CD14-positive monocyte (primary cell): ENCODE results near the gene ARHGEF9. TPM values are rescaled to one million over a fixed set of nuclear protein-coding genes. Genes with fewer than 3 reads are reported as not detected.

Experiments
- DNase-seq, 3 donors: peaks; one replicate each; pipeline ENCODE4 v3.0.0-alpha.2; 2011 to 2022
- H2AFZ ChIP-seq: 2 replicates; pipeline ENCODE4 v1.6.0; 2012; ENCODE audit warnings: mild to moderate bottlenecking, low read depth, low read length, inconsistent platforms; ENCODE audit not compliant: insufficient read depth, poor library complexity, severe bottlenecking
- H3K27ac ChIP-seq, 2 donors: 1 replicate in 1 of 2; 2 replicates in 1 of 2; pipeline ENCODE4 v1.5.1; 2012 to 2013; ENCODE audit warnings: low read length in 2 of 2, control low read depth in 1 of 2, inconsistent platforms in 1 of 2, low read depth in 1 of 2, mild to moderate bottlenecking in 1 of 2
- H3K27me3 ChIP-seq, 2 donors: one replicate each; pipeline versions ENCODE4 v1.6.0 to v1.6.1; 2011 to 2013; ENCODE audit warnings: low read length in 2 of 2; ENCODE audit not compliant: control insufficient read depth in 2 of 2, insufficient read depth in 2 of 2
- H3K36me3 ChIP-seq, 2 donors: replicated peaks in 1 of 2; 1 replicate in 1 of 2; 2 replicates in 1 of 2; pipeline versions ENCODE4 v1.5.1 to v1.6.1; 2012 to 2013; ENCODE audit warnings: low read length in 2 of 2, control low read depth in 1 of 2, inconsistent platforms in 1 of 2, mild to moderate bottlenecking in 1 of 2; ENCODE audit not compliant: insufficient read depth in 2 of 2, control insufficient read depth in 1 of 2
- H3K4me1 ChIP-seq, 2 donors: 1 replicate in 1 of 2; 2 replicates in 1 of 2; pipeline versions ENCODE4 v1.5.1 to v1.6.1; 2012 to 2013; ENCODE audit warnings: low read length in 2 of 2, control low read depth in 1 of 2, inconsistent platforms in 1 of 2, mild to moderate bottlenecking in 1 of 2, moderate library complexity in 1 of 2; ENCODE audit not compliant: insufficient read depth in 2 of 2, control insufficient read depth in 1 of 2
- H3K4me2 ChIP-seq: replicated peaks from 2 replicates; pipeline ENCODE3; 2012; ENCODE audit warnings: low read length, moderate library complexity, mild to moderate bottlenecking; ENCODE audit not compliant: poor library complexity, severe bottlenecking; ENCODE audit errors: extremely low read depth
- H3K4me3 ChIP-seq, 3 experiments: fragments of 200-600 bp in 1 of 3; sonication (generic) in 1 of 3; replicated peaks in 1 of 3; 1 replicate in 2 of 3; 2 replicates in 1 of 3; pipeline ENCODE4 v1.5.1; 2011 to 2013; ENCODE audit warnings: low read length in 3 of 3, mild to moderate bottlenecking in 3 of 3, control low read depth in 2 of 3, low read depth in 2 of 3, inconsistent platforms in 1 of 3, moderate library complexity in 1 of 3
- H3K79me2 ChIP-seq: 2 replicates; pipeline ENCODE4 v1.6.0; 2012; ENCODE audit warnings: mild to moderate bottlenecking, control low read depth, inconsistent platforms, low read length, moderate library complexity; ENCODE audit not compliant: insufficient read depth
- H3K9ac ChIP-seq: 2 replicates; pipeline ENCODE4 v1.6.0; 2017; ENCODE audit warnings: low read length, mild to moderate bottlenecking; ENCODE audit not compliant: insufficient read depth, poor library complexity, severe bottlenecking
- H3K9me3 ChIP-seq, 2 donors: replicated peaks in 1 of 2; 1 replicate in 1 of 2; 2 replicates in 1 of 2; pipeline versions ENCODE4 v1.5.1 to v1.6.1; 2012 to 2013; ENCODE audit warnings: low read length in 2 of 2, control low read depth in 1 of 2; ENCODE audit not compliant: control insufficient read depth in 1 of 2, insufficient read depth in 1 of 2
- H4K20me1 ChIP-seq: 2 replicates; pipeline ENCODE4 v1.6.0; 2012; ENCODE audit warnings: mild to moderate bottlenecking, low read length, control low read depth, moderate library complexity; ENCODE audit not compliant: insufficient read depth
- H3K27ac Mint-ChIP-seq, 7 donors: one replicate each; pipeline ENCODE4 v1.8.0; 2020; ENCODE audit warnings: mild to moderate bottlenecking in 7 of 7, mixed read lengths in 7 of 7, moderate library complexity in 6 of 7, inconsistent platforms in 2 of 7
- H3K27me3 Mint-ChIP-seq, 3 donors: one replicate each; pipeline ENCODE4 v1.8.0; 2021 to 2022; ENCODE audit warnings: low read depth in 3 of 3, mild to moderate bottlenecking in 3 of 3, mixed read lengths in 3 of 3, moderate library complexity in 3 of 3, inconsistent platforms in 1 of 3
- H3K36me3 Mint-ChIP-seq, 2 donors: one replicate each; pipeline ENCODE4 v1.8.0; 2020; ENCODE audit warnings: mixed read lengths in 2 of 2, inconsistent platforms in 1 of 2, mild to moderate bottlenecking in 1 of 2
- H3K4me1 Mint-ChIP-seq: one replicate; pipeline ENCODE4 v1.8.0; 2020; ENCODE audit warnings: mild to moderate bottlenecking, mixed read lengths
- H3K4me3 Mint-ChIP-seq, 2 donors: one replicate each; pipeline ENCODE4 v1.8.0; 2020; ENCODE audit warnings: mild to moderate bottlenecking in 2 of 2, mixed read lengths in 2 of 2, moderate library complexity in 1 of 2
- H3K9me3 Mint-ChIP-seq, 7 donors: one replicate each; pipeline ENCODE4 v1.8.0; 2020 to 2022; ENCODE audit warnings: mixed read lengths in 7 of 7, mild to moderate bottlenecking in 6 of 7, moderate library complexity in 6 of 7, inconsistent platforms in 2 of 7
- CTCF ChIP-seq: fragments of 200-600 bp; IDR thresholded peaks from one replicate; pipeline ENCODE4 v1.8.0; 2022; ENCODE audit warnings: antibody characterized with exemption, mild to moderate bottlenecking
- WGBS: methylation state at CpG from one replicate; pipeline ENCODE4 v1.1.5; 2013; ENCODE audit warnings: missing lambda C conversion rate; ENCODE audit not compliant: insufficient coverage; 5-methylcytosine and 5-hydroxymethylcytosine counted together
- intact Hi-C, 2 donors: fragments of 100-400 bp; cut with micrococcal nuclease; formaldehyde crosslinking; loops; one replicate each; pipeline versions ENCODE4 v1.15.0 to v1.15.1; 2023
- polyA plus RNA-seq, 3 donors: library from polyadenylated mRNA; depleted of rRNA in 1 of 3; unstranded in 2 of 3; stranded (reverse) in 1 of 3; fragments of 300-500 nt in 2 of 3; fragments of >200 nt in 1 of 3; fragmentation: Illumina TruSeq in 2 of 3; gene quantifications; 1 replicate in 2 of 3; 2 replicates in 1 of 3; pipeline ENCODE4 v1.2.3, GENCODE V29; 2012 to 2021

ARHGEF9 gene
- polyA plus RNA-seq, 3 donors, result 0.84 to 5.5 (median 2.6) TPM

GRCh38 chrX:63755892-63756291 lies 29.1 kb downstream of the ARHGEF9 start:
- H3K9me3 ChIP-seq, result no peaks in the 10 kb centered on the region
- no peak overlapping the region for H3K27ac ChIP-seq
- H4K20me1 ChIP-seq, result no peaks in the 10 kb centered on the region
- intact Hi-C loops, result loop anchor here (10.0 kb wide), 2 partner anchors 449 to 1779 kb away; partner anchors contain the start of genes AMER1 (in 1 of the 2) and LAS1L (in 1 of the 2)
- no peaks in the 10 kb centered on the region for H3K36me3 ChIP-seq
- no peaks in the 10 kb centered on the region for H3K27me3 ChIP-seq
- no peak overlapping the region for H3K4me2 ChIP-seq
- H3K4me3 Mint-ChIP-seq, result no peak overlapping the region
- H3K79me2 ChIP-seq, result no peaks in the 10 kb centered on the region
- H3K9me3 Mint-ChIP-seq, result peaks cover 0 to 5% (median 0%) of the 10 kb centered on the region in 7 donors
- peaks cover 9 to 11% of the 10 kb centered on the region in 2 donors for H3K4me1 ChIP-seq
- H2AFZ ChIP-seq, result peak overlapping the region; percentile 82
- WGBS, result no CpG with 5 or more reads among the region's 1 CpG
- no peak overlapping the region for H3K27ac Mint-ChIP-seq
- TF ChIP-seq CTCF, result no peak
- no peak for DNase-seq
- peaks cover 21% of the 10 kb centered on the region for H3K4me1 Mint-ChIP-seq
- no peak overlapping the region for H3K9ac ChIP-seq
- H3K4me3 ChIP-seq, result no peak overlapping the region
- no peaks in the 10 kb centered on the region for H3K36me3 Mint-ChIP-seq
- peaks cover 0 to 5% (median 0%) of the 10 kb centered on the region in 3 donors for H3K27me3 Mint-ChIP-seq

GRCh38 chrX:63754860-63755579 lies 30.0 kb downstream of the ARHGEF9 start:
- Mint-ChIP-seq H3K27ac (peak overlapping the region; percentile 87 to 96 (median 92)), H3K36me3 (no peaks in the 10 kb centered on the region), H3K9me3 (peaks cover 0 to 5% (median 0%) of the 10 kb centered on the region in 7 donors), H3K27me3 (peaks cover 0 to 5% (median 0%) of the 10 kb centered on the region in 3 donors), H3K4me1 (peaks cover 21% of the 10 kb centered on the region), H3K4me3 (peak overlapping the region; percentile 94 to 97)
- peaks cover 9 to 11% of the 10 kb centered on the region in 2 donors for H3K4me1 ChIP-seq
- no peaks in the 10 kb centered on the region for H3K36me3 ChIP-seq
- peak overlapping the region; percentile 76 for H3K4me2 ChIP-seq
- WGBS, result under 1% methylated on average over 32 of the region's 44 CpGs
- no peaks in the 10 kb centered on the region for H3K79me2 ChIP-seq
- DNase-seq, result peak; percentile 78 to 85 (median 84)
- peak overlapping the region; percentile 75 to 84 for H3K27ac ChIP-seq
- no peaks in the 10 kb centered on the region for H3K27me3 ChIP-seq
- H3K9me3 ChIP-seq, result no peaks in the 10 kb centered on the region
- intact Hi-C loops, result loop anchor here (10.0 kb wide), 2 partner anchors 450 to 1780 kb away; partner anchors contain the start of genes AMER1 (in 1 of the 2) and LAS1L (in 1 of the 2)
- no peak for TF ChIP-seq CTCF
- peak overlapping the region; percentile 66 for H3K9ac ChIP-seq
- H4K20me1 ChIP-seq, result no peaks in the 10 kb centered on the region
- peak overlapping the region; percentile 82 for H2AFZ ChIP-seq
- peak overlapping the region; percentile 55 to 92 (median 81) for H3K4me3 ChIP-seq
